HG03139 (cell line): ENCODE measurements around the gene MYL5.
"Not testable (repeated sequence)": the region's sequence is repeated elsewhere in the genome, so short reads cannot be mapped to it uniquely, and the experiment has no call there.

Source experiments
- ATAC-seq: cut with Tn5 transposase; IDR thresholded peaks from one replicate; pipeline ENCODE4 v1.9.1; 2021; ENCODE audit not compliant: unreplicated experiment

MYL5 gene

DNA sequence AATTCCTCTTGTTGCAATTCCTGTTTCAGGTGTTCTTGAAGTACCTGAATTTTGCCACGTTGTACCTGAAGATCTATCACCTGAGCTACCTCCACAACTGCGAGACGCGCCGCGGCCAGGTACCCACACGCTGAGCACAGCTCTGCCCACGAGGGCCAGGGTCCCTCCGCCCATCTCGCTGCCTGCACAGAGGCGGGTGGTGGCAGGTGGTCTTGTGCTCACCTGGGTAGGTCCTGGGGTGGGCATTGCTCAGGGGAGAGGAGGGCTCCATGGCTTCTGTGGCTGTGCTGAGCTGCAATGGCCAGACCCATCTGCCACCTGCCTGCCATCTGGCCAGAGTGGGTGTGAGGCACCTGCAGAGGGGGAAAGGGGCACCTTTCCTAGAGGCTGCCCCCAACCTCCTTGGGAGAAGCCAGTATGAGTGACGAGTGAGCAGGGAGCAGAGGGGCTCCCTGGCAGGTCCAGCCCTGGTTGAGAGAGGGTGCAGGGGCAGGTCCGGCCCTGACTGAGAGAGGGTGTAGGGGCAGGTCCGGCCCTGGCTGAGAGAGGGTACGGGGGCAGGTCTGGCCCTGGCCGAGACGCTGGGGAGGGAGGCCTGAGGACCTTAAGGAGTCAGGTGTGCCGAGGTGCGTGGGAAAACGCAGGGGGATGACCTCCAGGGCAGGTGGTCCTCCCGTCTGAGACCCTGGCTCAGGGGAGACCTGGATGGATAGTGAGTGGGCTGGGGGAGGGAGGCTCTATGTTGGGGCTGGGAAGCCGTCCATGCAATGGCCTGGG is 38.3 kb upstream of the MYL5 start:
- no peak for ATAC-seq

DNA sequence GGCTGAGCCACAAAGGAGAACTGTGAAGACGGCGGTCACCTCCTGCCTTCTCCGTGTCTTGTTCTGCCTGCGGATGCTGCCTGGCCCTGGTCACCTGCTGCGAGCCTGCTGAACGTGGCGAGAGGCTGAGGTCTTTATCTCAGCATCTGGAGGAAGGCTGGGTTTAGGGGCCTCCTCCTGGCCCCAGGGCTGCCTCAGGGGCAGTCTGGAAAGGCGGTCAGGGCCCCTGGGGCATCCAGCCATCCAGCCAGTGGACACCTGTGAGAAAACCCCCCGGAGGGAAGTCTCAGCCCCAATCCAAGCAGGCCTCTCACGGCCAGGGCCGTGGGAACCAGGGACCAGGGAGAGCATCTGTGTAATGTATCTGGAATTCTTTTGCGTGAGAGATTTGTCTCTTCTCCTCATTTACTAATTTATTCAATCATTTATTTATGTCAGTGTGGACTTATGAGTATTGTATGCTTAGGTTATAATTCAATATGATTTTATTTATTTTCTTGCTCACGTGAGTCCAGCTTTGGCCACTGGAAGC is 37.6 kb upstream of the MYL5 start:
- ATAC-seq: no peak

DNA sequence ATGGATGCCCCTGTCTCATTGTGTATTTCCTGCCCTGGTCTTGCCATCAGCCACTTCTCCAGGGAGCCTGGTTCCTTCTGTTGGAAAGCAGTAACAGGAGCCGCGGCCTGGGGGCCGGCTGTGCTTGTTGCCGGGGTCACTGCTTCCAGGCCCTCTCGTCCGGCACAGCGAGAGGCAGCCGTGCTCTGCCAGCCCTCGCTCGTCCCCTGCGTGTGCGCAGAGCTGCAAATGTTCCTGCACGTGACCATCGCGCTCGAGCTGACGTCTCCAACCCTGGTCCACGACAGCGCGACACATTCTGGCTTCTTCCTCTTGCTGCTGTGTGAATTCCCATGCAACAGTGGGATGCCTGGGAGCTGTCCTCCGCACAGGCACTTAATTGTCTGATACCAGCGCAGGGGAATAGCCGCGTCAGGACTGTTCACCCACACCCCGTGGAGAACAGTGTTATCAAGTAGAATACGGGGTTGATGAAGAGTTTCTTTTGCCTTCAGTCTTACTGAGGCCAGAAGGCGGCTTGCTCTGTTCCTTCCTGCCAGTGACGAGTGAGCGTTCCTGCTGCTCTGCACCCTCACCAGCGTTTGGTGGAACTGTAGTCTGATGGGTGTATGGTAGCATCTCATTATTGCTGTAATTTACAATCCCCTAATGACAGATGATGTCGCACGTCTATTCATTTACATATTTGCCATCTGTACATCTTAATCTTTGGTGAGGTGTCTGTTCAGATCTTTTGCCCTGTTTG is 36.6 kb upstream of the MYL5 start:
- ATAC-seq: no peak

GRCh38 chr4:642366-642765 is 32.0 kb upstream of the MYL5 start:
- not testable (repeated sequence) for ATAC-seq

DNA sequence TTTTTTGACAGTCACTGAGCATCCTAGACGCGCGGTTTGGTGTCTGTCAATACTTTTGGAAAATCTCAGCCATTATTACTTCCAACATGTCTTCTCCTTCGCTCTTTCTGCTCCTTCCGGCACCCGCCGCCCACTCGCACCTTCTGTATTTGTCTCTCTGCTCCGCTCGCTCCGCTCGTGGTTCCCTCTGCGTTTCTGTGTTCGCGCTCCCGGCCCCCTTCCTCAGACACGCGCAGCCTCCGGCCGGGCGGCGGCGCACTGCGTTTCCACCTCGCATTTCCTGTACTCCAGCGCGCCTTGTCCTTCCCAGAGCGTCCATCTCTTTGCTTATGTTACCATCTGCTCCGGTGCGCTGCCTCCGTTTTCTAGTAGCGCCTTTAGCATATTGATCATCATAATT is 27.9 kb upstream of the MYL5 start:
- no peak for ATAC-seq

- no peak for ATAC-seq
These were observed 26.9 kb upstream of the MYL5 start for GRCh38 chr4:647481-647880.

DNA sequence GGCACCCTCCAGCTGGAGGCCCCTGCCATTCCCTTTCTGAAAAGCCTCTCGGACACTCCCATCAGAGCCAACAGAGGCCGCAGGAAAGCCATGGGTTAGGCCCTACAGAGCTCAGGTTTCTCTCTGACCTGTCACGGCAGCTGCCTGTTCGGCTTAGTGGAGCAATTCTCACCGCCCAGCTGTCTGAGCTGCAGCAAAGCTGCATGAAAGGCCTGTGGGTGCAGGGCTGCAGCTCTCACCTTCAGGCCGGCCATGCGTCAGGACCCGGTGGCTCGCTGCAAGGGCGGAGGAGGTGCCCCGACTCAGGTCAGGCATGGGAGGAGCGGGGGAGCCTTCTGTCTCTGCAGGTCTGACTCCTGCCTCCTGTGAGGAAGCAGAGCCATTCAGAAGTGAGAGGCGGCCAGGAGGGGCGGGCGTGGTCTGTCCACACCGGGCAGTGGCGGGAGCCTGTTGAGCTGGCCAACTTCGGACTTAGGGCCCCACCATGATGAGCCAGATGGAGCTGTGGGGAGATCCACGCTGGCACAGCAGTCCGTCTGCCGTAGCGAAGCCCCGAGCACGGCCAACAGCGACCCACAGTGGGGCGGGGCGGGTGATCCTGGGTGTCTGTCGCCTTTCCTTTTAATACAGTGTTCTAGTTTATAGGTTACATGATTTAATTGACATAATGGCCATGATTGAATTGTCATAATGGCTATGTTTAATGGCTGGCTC is 25.6 kb upstream of the MYL5 start:
- ATAC-seq: no peak

GRCh38 chr4:649293-649625 is 25.1 kb upstream of the MYL5 start:
- no peak for ATAC-seq

DNA sequence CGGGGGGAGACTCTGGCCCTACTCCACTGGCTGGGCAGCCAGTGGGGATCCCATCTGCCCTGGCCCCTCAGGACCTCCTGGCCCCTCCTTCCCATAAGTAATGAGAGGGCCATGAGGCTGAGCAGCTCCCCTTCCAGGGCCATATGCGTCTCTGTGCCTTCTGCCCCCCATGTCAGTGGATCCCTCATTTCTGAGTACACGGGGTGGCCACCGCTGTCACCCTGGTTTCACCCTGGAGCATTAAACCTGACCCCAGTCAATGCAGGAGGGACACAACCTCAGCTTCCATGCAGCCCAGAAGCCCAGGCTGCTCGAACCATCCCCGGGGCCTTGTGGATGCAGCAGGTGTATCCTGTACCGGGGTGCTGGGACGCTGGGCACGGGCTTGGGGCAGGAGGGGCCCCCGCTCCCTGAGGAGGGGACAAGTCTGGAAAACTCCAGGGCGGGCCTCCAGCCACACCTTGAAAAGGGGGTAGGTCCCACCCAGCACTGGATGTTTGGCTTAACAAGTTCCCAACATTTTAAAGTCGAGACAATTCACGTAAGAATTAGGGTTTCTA is 24.5 kb upstream of the MYL5 start:
- no peak for ATAC-seq

GRCh38 chr4:650461-650860 is 23.9 kb upstream of the MYL5 start:
- ATAC-seq: no peak

DNA sequence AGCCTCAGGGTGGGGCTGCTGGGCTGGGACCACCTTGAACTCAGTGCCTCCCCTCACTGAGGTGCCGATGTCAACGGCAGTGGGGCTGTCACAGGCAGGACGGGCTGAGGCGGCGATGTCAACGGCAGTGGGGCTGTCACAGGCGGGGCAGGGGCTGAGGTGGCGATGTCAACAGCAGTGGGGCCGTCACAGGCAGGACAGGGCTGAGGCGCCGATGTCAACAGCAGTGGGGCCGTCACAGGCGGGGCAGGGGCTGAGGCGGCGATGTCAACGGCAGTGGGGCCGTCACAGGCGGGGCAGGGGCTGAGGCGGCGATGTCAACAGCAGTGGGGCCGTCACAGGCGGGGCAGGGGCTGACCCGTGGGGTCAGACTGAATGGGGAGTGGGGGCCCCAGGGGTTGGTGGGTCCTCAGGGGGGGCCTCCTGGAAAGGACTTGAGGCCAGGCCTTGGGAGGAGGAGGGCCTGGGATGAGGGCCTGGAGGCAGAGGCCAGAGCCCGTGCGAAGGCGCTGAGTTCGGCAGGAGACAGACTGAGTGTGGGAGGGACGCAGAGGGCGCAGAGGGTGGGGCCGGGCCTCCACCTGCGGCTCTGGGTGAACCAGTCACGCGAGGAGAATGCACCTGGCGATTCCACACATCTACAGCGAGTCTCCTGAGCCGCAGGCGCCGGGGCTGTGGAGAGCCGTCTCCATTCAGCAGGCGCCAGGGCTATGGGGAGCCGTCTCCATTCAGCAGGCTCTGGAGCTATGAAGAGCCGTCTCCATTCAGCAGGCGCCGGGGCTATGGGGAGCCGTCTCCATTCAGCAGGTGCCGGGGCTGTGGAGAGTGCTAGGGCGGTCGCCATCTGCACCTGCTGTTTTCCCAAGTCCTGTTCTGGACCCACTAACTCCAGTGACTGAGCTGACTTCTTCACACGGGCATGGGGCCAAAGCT is 23.1 kb upstream of the MYL5 start:
- no peak for ATAC-seq

GRCh38 chr4:651884-652642 is 22.3 kb upstream of the MYL5 start:
- ATAC-seq: no peak

- ATAC-seq: no peak
These were observed 21.1 kb upstream of the MYL5 start for GRCh38 chr4:653080-653821.

GRCh38 chr4:653831-654502 is 20.4 kb upstream of the MYL5 start:
- ATAC-seq: no peak

DNA sequence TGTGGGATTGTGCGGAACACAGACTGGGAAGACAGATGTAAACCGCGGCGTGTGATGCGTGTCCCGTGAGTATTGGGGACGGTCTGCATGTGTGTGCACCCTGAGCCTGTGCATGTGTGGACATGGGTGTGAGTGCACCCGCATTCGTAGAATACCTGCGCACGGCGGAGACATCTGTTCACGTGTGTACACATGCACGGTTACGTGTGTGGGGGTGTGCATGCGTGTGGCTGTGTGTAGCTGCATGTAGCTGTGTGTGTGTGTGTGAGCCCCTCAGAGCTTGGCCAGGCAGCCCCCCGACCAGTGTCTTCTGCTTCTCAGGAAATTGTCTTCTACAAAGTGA is 19.9 kb upstream of the MYL5 start:
- no peak for ATAC-seq

- ATAC-seq: no peak
These were observed 19.4 kb upstream of the MYL5 start for GRCh38 chr4:654871-655463.

DNA sequence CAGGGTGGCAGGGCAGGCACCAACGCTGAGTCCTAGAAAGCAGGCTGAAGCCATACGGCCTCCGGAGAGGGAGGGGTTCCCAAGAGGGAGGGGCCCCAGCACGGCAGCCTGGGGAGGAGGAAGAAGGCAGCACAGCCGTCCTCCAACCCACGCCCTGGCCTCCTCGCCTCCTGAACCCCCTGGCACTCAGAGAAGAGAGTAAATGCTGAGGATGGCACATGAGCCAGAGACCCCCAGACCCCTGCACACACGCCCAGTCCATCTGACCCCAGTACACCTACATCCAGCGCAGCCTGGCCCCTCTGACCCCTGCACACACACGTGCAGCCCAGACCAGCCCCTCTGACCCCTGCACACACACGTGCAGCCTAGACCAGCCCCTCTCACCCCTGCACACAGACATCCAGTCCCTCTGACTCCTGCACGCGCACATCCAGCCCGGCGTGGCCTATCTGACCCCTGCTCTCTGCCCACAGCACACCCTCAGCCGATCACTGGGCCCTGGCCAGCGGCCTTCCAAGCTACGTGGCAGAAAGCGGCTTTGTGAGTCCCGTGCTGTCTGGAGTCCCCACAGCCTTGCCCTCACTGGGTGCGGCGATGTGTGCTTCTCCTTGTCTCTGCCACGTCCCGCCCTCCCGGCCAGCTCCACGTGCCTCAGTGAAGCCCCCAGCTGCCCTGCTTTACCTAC is 18.7 kb upstream of the MYL5 start:
- ATAC-seq: no peak
